Measurements from ENCODE around the gene METTL24. TPM values are rescaled to one million over a fixed set of nuclear protein-coding genes. Genes with fewer than 3 reads are reported as not detected.
A peak's percentile ranks its signal among the peaks of the same experiment; 100 is the strongest.

The METTL24 gene
- total RNA-seq, 1 experiment from 2014 or later = not detected

GRCh38 chr6:110400208-110400607, 42.1 kb upstream of the METTL24 start:
- peaks cover 6% of the 10 kb centered on the region for H3K4me1 Mint-ChIP-seq (ENCODE audit: insufficient read depth, unreplicated experiment)
- no peaks in the 10 kb centered on the region for H3K27me3 Mint-ChIP-seq (ENCODE audit: insufficient read depth, unreplicated experiment)
- no peaks in the 10 kb centered on the region for H3K9me3 Mint-ChIP-seq (ENCODE audit: unreplicated experiment)
- intact Hi-C loops (cut with micrococcal nuclease) = no loop called here
- BruUV-seq (replicated peaks) = no TSS peak
- ChIA-PET POLR2A (interaction anchor here (0.7 kb wide), 1 partner anchor 37 kb away, joined by 3 read pairs; no protein-coding TSS in a partner anchor), CTCF (no interaction called here)
- TF ChIP-seq, protein P1, sequence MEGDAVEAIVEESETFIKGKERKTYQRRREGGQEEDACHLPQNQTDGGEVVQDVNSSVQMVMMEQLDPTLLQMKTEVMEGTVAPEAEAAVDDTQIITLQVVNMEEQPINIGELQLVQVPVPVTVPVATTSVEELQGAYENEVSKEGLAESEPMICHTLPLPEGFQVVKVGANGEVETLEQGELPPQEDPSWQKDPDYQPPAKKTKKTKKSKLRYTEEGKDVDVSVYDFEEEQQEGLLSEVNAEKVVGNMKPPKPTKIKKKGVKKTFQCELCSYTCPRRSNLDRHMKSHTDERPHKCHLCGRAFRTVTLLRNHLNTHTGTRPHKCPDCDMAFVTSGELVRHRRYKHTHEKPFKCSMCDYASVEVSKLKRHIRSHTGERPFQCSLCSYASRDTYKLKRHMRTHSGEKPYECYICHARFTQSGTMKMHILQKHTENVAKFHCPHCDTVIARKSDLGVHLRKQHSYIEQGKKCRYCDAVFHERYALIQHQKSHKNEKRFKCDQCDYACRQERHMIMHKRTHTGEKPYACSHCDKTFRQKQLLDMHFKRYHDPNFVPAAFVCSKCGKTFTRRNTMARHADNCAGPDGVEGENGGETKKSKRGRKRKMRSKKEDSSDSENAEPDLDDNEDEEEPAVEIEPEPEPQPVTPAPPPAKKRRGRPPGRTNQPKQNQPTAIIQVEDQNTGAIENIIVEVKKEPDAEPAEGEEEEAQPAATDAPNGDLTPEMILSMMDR (IDR thresholded peaks at IDR 0.05; ENCODE audit: unreplicated experiment) = no peak
- no peak overlapping the region for H3K4me3 Mint-ChIP-seq (ENCODE audit: unreplicated experiment)
- DNase-seq (ENCODE audit: unreplicated experiment) = no peak
- no peak overlapping the region for H3K27ac Mint-ChIP-seq (ENCODE audit: low read depth, unreplicated experiment)
- no peaks in the 10 kb centered on the region for H3K36me3 Mint-ChIP-seq (ENCODE audit: insufficient read depth, unreplicated experiment)

DNA sequence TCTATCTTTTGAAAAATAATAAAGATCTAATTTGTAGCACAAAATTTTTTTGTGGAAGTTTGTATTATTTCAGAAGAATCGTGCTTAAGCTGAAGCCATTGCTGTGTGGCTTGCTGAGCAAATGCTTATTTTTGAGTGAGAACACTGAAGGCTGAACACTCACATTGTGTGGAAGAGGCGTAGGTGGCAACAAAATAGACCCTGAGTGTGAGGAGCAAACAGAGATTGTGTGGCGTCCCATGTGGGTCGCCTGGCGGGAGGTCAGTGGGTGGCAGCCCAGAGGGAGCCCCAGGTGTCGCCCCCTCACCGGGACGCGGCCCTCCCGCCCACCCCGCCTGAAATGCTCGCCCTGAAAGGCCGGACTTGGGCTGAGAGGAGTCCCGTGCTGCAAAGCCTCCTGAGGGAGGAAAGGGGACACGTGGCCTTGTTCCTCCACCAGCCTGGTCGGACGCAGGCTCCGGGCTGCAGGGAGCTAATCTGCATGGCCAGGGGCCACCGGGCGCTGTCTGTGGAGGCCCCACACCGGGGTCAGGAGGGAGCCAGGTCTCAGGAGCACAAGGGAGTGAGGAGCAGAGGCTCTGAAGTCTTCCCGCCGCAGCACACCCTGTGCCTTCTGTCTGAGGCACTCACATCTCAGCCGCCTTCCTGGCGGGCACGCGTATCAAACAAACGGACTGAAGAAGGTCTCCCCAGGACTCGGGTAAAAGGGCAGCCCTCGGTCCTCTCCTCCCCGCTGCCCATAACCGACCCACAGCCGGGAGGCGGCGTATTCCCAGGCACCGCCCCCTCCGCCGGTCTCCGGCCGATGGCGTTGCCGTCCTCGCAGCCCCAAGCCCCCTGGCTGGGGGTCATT, 41.3 kb upstream of the METTL24 start:
- TF ChIP-seq, protein P1 (IDR thresholded peaks at IDR 0.05; ENCODE audit: unreplicated experiment) = no peak
- H3K36me3 Mint-ChIP-seq (ENCODE audit: insufficient read depth, unreplicated experiment) = no peaks in the 10 kb centered on the region
- H3K27ac Mint-ChIP-seq (ENCODE audit: low read depth, unreplicated experiment) = no peak overlapping the region
- ChIA-PET CTCF (interaction anchor here (1.1 kb wide), 1 partner anchor 10 kb away, joined by 3 read pairs; no protein-coding TSS in a partner anchor), POLR2A (no interaction called here)
- intact Hi-C loops (cut with micrococcal nuclease) = no loop called here
- peaks cover 6% of the 10 kb centered on the region for H3K4me1 Mint-ChIP-seq (ENCODE audit: insufficient read depth, unreplicated experiment)
- no peak for DNase-seq (ENCODE audit: unreplicated experiment)
- H3K4me3 Mint-ChIP-seq (ENCODE audit: unreplicated experiment) = no peak overlapping the region
- no TSS peak for BruUV-seq (replicated peaks)
- H3K9me3 Mint-ChIP-seq (ENCODE audit: unreplicated experiment) = no peaks in the 10 kb centered on the region
- no peaks in the 10 kb centered on the region for H3K27me3 Mint-ChIP-seq (ENCODE audit: insufficient read depth, unreplicated experiment)

DNA sequence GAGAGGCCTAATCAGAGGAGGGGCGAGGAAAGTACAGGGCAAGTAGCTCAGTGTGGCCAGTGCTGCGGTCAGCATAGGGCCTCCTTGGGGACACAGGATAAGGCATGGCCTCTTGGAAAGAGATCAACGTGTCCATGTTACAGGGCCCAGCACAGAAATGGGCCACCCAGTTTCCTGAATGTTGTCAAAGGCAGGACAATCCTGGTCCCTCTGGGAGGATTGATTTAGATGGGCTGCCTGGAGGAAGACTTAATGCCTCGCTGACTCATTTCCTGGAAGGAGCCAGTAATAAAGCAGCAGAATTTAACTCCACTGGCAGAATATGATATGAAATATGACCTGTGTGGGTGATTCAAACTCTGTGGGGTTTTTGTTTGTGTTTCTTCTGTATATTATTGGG, 40.6 kb upstream of the METTL24 start:
- Mint-ChIP-seq H3K4me3 (ENCODE audit: unreplicated experiment) (no peak overlapping the region), H3K36me3 (ENCODE audit: insufficient read depth, unreplicated experiment) (no peaks in the 10 kb centered on the region), H3K9me3 (ENCODE audit: unreplicated experiment) (no peaks in the 10 kb centered on the region), H3K27ac (ENCODE audit: low read depth, unreplicated experiment) (no peak overlapping the region), H3K4me1 (ENCODE audit: insufficient read depth, unreplicated experiment) (peaks cover 6% of the 10 kb centered on the region), H3K27me3 (ENCODE audit: insufficient read depth, unreplicated experiment) (no peaks in the 10 kb centered on the region)
- no TSS peak for BruUV-seq (replicated peaks)
- intact Hi-C loops (cut with micrococcal nuclease) = no loop called here
- ChIA-PET POLR2A (no interaction called here), CTCF (interaction anchor here (1.1 kb wide), 1 partner anchor 9 kb away, joined by 3 read pairs; no protein-coding TSS in a partner anchor)
- DNase-seq (ENCODE audit: unreplicated experiment) = peak; percentile 45
- TF ChIP-seq, protein P1 (IDR thresholded peaks at IDR 0.05; ENCODE audit: unreplicated experiment) = no peak

GRCh38 chr6:110395221-110395620, 37.1 kb upstream of the METTL24 start:
- TF ChIP-seq, protein P1 (IDR thresholded peaks at IDR 0.05; ENCODE audit: unreplicated experiment) = no peak
- intact Hi-C loops (cut with micrococcal nuclease) = no loop called here
- no peaks in the 10 kb centered on the region for H3K9me3 Mint-ChIP-seq (ENCODE audit: unreplicated experiment)
- no peaks in the 10 kb centered on the region for H3K36me3 Mint-ChIP-seq (ENCODE audit: insufficient read depth, unreplicated experiment)
- peaks cover 6% of the 10 kb centered on the region for H3K4me1 Mint-ChIP-seq (ENCODE audit: insufficient read depth, unreplicated experiment)
- POLR2A ChIA-PET = no interaction called here
- no peak overlapping the region for H3K27ac Mint-ChIP-seq (ENCODE audit: low read depth, unreplicated experiment)
- DNase-seq (ENCODE audit: unreplicated experiment) = no peak
- no peaks in the 10 kb centered on the region for H3K27me3 Mint-ChIP-seq (ENCODE audit: insufficient read depth, unreplicated experiment)
- no peak overlapping the region for H3K4me3 Mint-ChIP-seq (ENCODE audit: unreplicated experiment)
- CTCF ChIA-PET = interaction anchor here (0.6 to 1.0 kb wide), 4 partner anchors 319 to 691 kb away, joined by 3 to 4 read pairs (median 4); no protein-coding TSS in a partner anchor
- no TSS peak for BruUV-seq (replicated peaks)
